Tibial nerve (tissue), 4 donors: ENCODE measurements around the gene LRFN2.

Source experiments
- CTCF ChIP-seq, 5 experiments: fragments of 200-600 bp in 3 of 5; fragments of 450-650 bp in 2 of 5; sonication (generic) in 3 of 5; IDR thresholded peaks; one replicate each; pipeline ENCODE4 v1.5.1; 2016 to 2019; ENCODE audit warnings: antibody characterized with exemption in 5 of 5, mild to moderate bottlenecking in 3 of 5, moderate library complexity in 2 of 5
- EP300 ChIP-seq, 2 donors: sonication (generic); formaldehyde crosslinking; IDR thresholded peaks; one replicate each; pipeline ENCODE4 v1.6.1; 2017; ENCODE audit warnings: antibody characterized with exemption in 2 of 2, mild to moderate bottlenecking in 1 of 2

DNA sequence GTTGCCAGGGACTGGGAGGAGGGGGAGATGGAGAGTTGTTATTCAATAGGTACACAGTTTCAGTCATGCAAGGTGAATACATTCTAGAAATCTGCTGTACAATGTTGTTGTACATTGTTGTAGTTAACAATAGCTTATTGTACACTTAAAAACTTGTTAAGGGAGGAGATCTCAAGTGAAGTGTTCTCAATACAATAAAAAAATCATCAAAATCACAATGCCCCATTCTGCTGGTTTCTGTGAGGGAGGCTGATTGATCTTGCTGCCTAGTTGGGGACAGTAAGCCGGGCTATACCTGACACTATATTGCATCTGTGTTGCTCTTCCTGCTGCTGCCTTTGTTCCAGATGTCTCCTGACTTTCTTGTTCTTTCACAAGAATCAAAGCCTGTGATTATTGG, 232.1 kb downstream of the LRFN2 start:
- TF ChIP-seq CTCF (IDR thresholded peaks at IDR 0.05) (no peak), EP300 (IDR thresholded peaks at IDR 0.05) (no peak)
